HEK293T (cell line): ENCODE results near the gene RBM28.

Experiments
- CTCF ChIA-PET: fragments of 350-600 bp; formaldehyde crosslinking; extraction: SDS; loops from one replicate; lab custom pipeline; 2021; ENCODE audit warnings: antibody characterized with exemption, inconsistent platforms; lab: Yijun Ruan, JAX
- POLR2A ChIA-PET: fragments of 350-600 bp; formaldehyde crosslinking; extraction: SDS; loops from one replicate; lab custom pipeline; 2020; ENCODE audit warnings: antibody characterized with exemption, inconsistent platforms; lab: Yijun Ruan, JAX
- DNase-seq: peaks from one replicate; pipeline ENCODE4 v3.0.0; 2012; ENCODE audit warnings: mixed read lengths; ENCODE audit errors: extremely low spot score
- ARNT ChIP-seq: fragments of 450-650 bp; IDR thresholded peaks from 2 replicates; pipeline ENCODE4 v1.6.1; 2017; ENCODE audit warnings: mild to moderate bottlenecking
- BHLHE40 ChIP-seq: fragments of 450-650 bp; IDR thresholded peaks from 2 replicates; pipeline ENCODE4 v1.6.1; 2016; ENCODE audit warnings: mild to moderate bottlenecking, moderate library complexity, borderline replicate concordance
- CTBP1 ChIP-seq: fragments of 450-650 bp; IDR thresholded peaks from 2 replicates; pipeline ENCODE4 v1.6.1; 2016; ENCODE audit warnings: borderline replicate concordance
- ELF4 ChIP-seq: fragments of 450-650 bp; IDR thresholded peaks from 2 replicates; pipeline ENCODE4 v1.6.1; 2017; ENCODE audit warnings: antibody characterized with exemption
- FOXA1 ChIP-seq: fragments of 450-650 bp; IDR thresholded peaks from 2 replicates; pipeline ENCODE4 v1.6.1; 2016; ENCODE audit warnings: mild to moderate bottlenecking
- FOXK2 ChIP-seq: fragments of 450-650 bp; IDR thresholded peaks from 2 replicates; pipeline ENCODE4 v1.6.1; 2016; ENCODE audit warnings: mild to moderate bottlenecking
- FOXM1 ChIP-seq: fragments of 450-650 bp; IDR thresholded peaks from 2 replicates; pipeline ENCODE4 v1.6.1; 2017; ENCODE audit warnings: mild to moderate bottlenecking, borderline replicate concordance
- HDGF ChIP-seq: fragments of 450-650 bp; IDR thresholded peaks from 2 replicates; pipeline ENCODE4 v1.6.1; 2017; ENCODE audit warnings: antibody characterized with exemption, borderline replicate concordance
- L3MBTL2 ChIP-seq: fragments of 450-650 bp; conservative IDR thresholded peaks from 2 replicates; pipeline ENCODE4 v1.6.1; 2016; ENCODE audit warnings: mild to moderate bottlenecking
- LEF1 ChIP-seq: fragments of 450-650 bp; IDR thresholded peaks from 2 replicates; pipeline ENCODE4 v1.6.1; 2017; ENCODE audit warnings: mild to moderate bottlenecking, borderline replicate concordance
- NFRKB ChIP-seq: fragments of 450-650 bp; IDR thresholded peaks from 2 replicates; pipeline ENCODE4 v1.6.1; 2016; ENCODE audit warnings: mild to moderate bottlenecking, moderate library complexity
- PKNOX1 ChIP-seq: fragments of 450-650 bp; IDR thresholded peaks from 2 replicates; pipeline ENCODE4 v1.6.1; 2016
- SP1 ChIP-seq: fragments of 450-650 bp; IDR thresholded peaks from 2 replicates; pipeline ENCODE4 v1.6.1; 2017
- SUZ12 ChIP-seq: fragments of 450-650 bp; IDR thresholded peaks from 2 replicates; pipeline ENCODE4 v1.6.1; 2016; ENCODE audit warnings: mild to moderate bottlenecking
- TARDBP ChIP-seq: fragments of 450-650 bp; IDR thresholded peaks from 2 replicates; pipeline ENCODE4 v1.6.1; 2016
- ZNF384 ChIP-seq: fragments of 450-650 bp; IDR thresholded peaks from 2 replicates; pipeline ENCODE4 v1.6.1; 2016

Gene RBM28

DNA sequence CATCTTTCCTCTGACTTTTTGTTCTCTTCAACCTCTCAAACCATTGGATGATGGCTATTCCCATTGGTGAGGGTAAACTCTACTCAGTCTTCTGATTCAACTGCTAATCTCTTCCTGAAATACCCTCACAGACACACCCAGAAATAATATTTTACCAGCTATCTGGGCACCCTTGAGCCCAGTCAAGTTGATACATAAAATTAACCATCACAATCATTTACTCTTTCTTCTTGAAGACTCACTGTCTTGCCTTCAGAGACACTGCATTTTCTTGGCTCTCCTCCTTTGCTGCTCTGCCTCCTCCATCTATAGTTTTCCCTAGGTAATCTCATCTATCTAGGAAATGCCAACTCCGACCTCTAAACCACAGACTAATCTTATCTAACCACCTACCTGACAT lies 30.3 kb upstream of the RBM28 start:
- POLR2A ChIA-PET: no interaction called here
- no peak for TF ChIP-seq HDGF
- no peak for TF ChIP-seq L3MBTL2
- no peak for TF ChIP-seq ARNT
- TF ChIP-seq FOXK2: no peak
- no peak for TF ChIP-seq SUZ12
- TF ChIP-seq SP1: no peak
- TF ChIP-seq FOXM1: no peak
- TF ChIP-seq ZNF384: no peak
- TF ChIP-seq FOXA1: no peak
- no peak for TF ChIP-seq ELF4
- TF ChIP-seq CTBP1: no peak
- no peak for TF ChIP-seq NFRKB
- no peak for TF ChIP-seq BHLHE40
- TF ChIP-seq PKNOX1: no peak
- CTCF ChIA-PET: interaction anchor here (1.0 to 1.7 kb wide), 3 partner anchors 10 to 27 kb away, joined by 3 to 6 read pairs (median 3); no protein-coding TSS in a partner anchor
- no peak for DNase-seq

- ChIA-PET CTCF (interaction anchor here (1.0 to 2.9 kb wide), 4 partner anchors 8 to 26 kb away, joined by 3 to 12 read pairs (median 4); no protein-coding TSS in a partner anchor), POLR2A (no interaction called here)
- no peak for TF ChIP-seq ZNF384
- TF ChIP-seq SUZ12: no peak
- TF ChIP-seq PKNOX1: no peak
- TF ChIP-seq LEF1: no peak
- no peak for TF ChIP-seq BHLHE40
- TF ChIP-seq HDGF: no peak
- TF ChIP-seq TARDBP: no peak
- no peak for TF ChIP-seq ELF4
- no peak for TF ChIP-seq FOXM1
- no peak for TF ChIP-seq ARNT
- no peak for TF ChIP-seq FOXK2
- no peak for TF ChIP-seq FOXA1
- no peak for TF ChIP-seq CTBP1
- TF ChIP-seq SP1: no peak
- no peak for TF ChIP-seq L3MBTL2
- no peak for TF ChIP-seq NFRKB
- no peak for DNase-seq
Observed at GRCh38 chr7:128373606-128374005, 29.9 kb upstream of the RBM28 start.

DNA sequence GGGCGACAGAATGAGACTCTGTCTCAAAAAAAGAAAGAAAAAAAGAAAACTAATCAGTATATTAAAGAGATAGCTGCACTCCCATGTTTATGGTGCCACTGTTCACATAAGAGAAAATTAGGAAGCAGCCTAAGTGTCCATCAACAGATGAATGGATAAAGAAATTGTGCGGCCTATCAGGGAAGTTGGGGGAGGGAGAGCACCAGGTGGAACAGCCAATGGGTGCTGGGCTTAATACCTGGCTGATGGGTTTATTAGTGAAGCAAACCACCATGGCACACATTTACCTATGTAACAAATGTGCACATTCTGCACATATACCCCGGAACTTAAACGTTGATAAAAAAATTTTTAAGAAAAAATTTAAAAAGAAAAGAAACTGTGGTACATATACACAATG lies 26.8 kb upstream of the RBM28 start:
- POLR2A ChIA-PET: no interaction called here
- CTCF ChIA-PET: interaction anchor here (0.9 kb wide), 1 partner anchor 11 kb away, joined by 3 read pairs; no protein-coding TSS in a partner anchor

DNA sequence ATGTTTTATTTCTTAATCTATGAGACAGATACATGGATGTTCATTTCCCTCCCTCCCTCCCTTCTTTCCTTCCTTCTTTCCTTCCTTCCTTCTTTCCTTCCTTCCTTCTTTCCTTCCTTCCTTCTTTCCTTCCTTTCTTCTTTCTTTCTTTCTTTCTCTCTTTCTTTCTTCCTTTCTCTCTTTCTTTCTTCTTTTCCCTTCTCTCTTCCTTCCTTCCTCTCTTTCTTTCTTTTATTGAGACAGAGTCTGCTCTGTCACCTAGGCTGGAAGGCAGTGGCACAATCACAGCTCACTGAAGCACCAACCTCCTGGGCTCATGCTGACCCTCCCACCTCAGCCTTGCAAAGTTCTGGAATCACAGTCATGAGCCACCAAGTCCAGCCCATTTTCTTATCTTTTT lies 23.3 kb upstream of the RBM28 start:
- no peak for DNase-seq
- ChIA-PET POLR2A (no interaction called here), CTCF (interaction anchor here (1.4 to 2.7 kb wide), 3 partner anchors 11 to 20 kb away, joined by 4 to 10 read pairs (median 5); no protein-coding TSS in a partner anchor)
- TF ChIP-seq NFRKB: no peak
- TF ChIP-seq ZNF384: no peak

More for the DNA sequence above, 26.8 kb upstream of the RBM28 start:
- DNase-seq: no peak
- no peak for TF ChIP-seq SP1
- no peak for TF ChIP-seq ARNT
- TF ChIP-seq CTBP1: no peak
- no peak for TF ChIP-seq FOXA1
- no peak for TF ChIP-seq BHLHE40
- no peak for TF ChIP-seq FOXM1
- TF ChIP-seq SUZ12: no peak
- no peak for TF ChIP-seq ELF4
- TF ChIP-seq ZNF384: no peak
- TF ChIP-seq LEF1: no peak
- no peak for TF ChIP-seq PKNOX1
- TF ChIP-seq NFRKB: no peak
- no peak for TF ChIP-seq L3MBTL2
- TF ChIP-seq HDGF: no peak
- TF ChIP-seq FOXK2: no peak

DNA sequence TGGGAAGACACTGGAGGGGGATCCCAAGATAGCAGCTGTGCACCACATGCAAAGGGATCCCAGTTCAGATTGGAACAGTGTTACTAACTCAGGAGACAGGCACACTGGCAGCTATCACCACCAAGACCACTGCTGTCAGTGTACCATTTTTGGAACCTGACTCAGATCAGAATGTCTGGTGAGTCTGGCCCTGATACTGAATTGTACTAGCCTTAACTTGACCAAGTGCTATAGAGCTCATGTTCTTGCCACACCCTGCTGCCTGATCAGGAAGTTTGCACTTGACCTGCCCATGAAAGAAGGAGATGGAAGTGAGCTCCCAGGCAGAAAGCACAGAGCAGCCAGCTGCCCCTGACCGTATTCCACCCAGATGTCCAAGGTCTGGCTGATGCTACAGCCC lies 22.6 kb upstream of the RBM28 start:
- POLR2A ChIA-PET: no interaction called here
- no peak for TF ChIP-seq SUZ12
- no peak for TF ChIP-seq HDGF
- TF ChIP-seq CTBP1: no peak
- DNase-seq: no peak
- CTCF ChIA-PET: interaction anchor here (1.0 to 2.7 kb wide), 3 partner anchors 12 to 22 kb away, joined by 3 to 10 read pairs (median 4); no protein-coding TSS in a partner anchor

- ChIA-PET POLR2A (no interaction called here), CTCF (interaction anchor here (1.0 to 2.7 kb wide), 2 partner anchors 15 to 23 kb away, joined by 3 to 10 read pairs; no protein-coding TSS in a partner anchor)
- no peak for DNase-seq
- TF ChIP-seq LEF1 (no peak), ELF4 (no peak), SUZ12 (no peak), PKNOX1 (no peak), ZNF384 (no peak), FOXM1 (no peak), L3MBTL2 (no peak), TARDBP (no peak), ARNT (no peak), NFRKB (no peak), CTBP1 (no peak), HDGF (no peak), SP1 (no peak), FOXA1 (no peak), FOXK2 (no peak), BHLHE40 (no peak)
Observed at GRCh38 chr7:128365432-128365831, 21.7 kb upstream of the RBM28 start.
